ENCODE results near the gene SPATA21.

Gene SPATA21

DNA sequence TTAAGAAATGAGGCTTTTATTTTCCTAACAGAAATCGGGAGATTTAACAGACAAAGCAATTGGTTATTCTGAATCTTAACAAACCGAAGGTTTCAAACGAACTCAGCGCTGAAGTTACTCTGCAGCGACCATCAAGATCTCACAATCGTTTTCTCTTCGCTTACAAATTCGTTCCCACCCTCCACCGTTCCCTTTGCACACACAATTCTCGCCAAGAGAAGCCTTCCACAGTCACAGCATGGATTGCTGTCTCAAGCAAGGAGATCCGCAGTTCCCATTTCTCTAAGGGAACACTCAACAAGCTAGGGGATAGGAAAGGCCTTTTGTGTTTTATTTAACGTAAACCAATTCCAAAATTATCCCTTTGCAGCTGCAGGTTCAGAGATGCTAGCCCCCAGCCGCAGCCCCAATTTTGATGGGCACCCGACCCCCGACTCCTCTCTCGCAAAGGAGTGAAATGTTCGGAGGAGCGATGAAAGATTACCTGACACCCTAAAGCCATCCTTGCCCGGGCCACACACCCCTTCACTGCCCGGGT, 85.7 kb downstream of the SPATA21 start:
- Mint-ChIP-seq H3K4me3 (peak overlapping the region; percentile 93 to 99 (median 96)), H3K9me3 (no peaks in the 10 kb centered on the region), H3K4me1 (peaks cover 23% of the 10 kb centered on the region), H3K27me3 (ENCODE audit: low read depth) (no peaks in the 10 kb centered on the region), H3K36me3 (ENCODE audit: low read depth) (no peaks in the 10 kb centered on the region), H3K27ac (peak overlapping the region; percentile 91 to 92 (median 91))
- TF ChIP-seq, protein P1, sequence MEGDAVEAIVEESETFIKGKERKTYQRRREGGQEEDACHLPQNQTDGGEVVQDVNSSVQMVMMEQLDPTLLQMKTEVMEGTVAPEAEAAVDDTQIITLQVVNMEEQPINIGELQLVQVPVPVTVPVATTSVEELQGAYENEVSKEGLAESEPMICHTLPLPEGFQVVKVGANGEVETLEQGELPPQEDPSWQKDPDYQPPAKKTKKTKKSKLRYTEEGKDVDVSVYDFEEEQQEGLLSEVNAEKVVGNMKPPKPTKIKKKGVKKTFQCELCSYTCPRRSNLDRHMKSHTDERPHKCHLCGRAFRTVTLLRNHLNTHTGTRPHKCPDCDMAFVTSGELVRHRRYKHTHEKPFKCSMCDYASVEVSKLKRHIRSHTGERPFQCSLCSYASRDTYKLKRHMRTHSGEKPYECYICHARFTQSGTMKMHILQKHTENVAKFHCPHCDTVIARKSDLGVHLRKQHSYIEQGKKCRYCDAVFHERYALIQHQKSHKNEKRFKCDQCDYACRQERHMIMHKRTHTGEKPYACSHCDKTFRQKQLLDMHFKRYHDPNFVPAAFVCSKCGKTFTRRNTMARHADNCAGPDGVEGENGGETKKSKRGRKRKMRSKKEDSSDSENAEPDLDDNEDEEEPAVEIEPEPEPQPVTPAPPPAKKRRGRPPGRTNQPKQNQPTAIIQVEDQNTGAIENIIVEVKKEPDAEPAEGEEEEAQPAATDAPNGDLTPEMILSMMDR (IDR thresholded peaks at IDR 0.05; ENCODE audit: unreplicated experiment in 3 of 3): no peak

DNA sequence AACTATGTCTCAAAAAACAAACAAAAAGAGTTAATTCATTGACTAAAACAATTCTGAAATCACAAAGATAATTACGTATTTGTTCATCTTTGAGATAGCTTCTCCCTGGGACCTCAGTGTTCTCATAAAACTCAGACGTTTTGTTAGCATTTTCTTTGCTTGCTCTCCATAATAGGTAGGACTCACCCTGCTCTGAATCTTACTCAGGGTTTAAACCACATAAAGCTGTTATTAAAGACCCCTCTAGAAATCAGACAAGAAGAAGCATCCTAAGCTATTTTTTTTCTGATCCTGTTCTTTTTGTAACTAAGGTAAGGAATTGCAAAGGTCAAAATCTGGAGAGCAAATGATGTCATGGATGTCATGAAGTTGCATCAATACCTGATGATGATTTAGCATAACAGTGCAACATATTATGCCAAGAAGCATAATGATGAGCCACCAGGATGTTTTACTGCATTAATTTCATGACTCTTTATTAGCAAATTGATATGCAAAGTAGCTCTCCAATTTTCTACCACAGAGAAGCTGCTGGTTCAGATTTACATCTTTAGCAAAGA, 87.3 kb downstream of the SPATA21 start:
- Mint-ChIP-seq H3K4me1 (peaks cover 23% of the 10 kb centered on the region), H3K4me3 (peak overlapping the region; percentile 55 to 70 (median 55)), H3K27ac (no peak overlapping the region), H3K9me3 (no peaks in the 10 kb centered on the region), H3K36me3 (ENCODE audit: low read depth) (peaks cover 4% of the 10 kb centered on the region), H3K27me3 (ENCODE audit: low read depth) (no peaks in the 10 kb centered on the region)
- TF ChIP-seq, protein P1 (IDR thresholded peaks at IDR 0.05; ENCODE audit: unreplicated experiment in 3 of 3): no peak

Measured in nephron (organoid).